ENCODE results near the gene DCAF16.

DNA sequence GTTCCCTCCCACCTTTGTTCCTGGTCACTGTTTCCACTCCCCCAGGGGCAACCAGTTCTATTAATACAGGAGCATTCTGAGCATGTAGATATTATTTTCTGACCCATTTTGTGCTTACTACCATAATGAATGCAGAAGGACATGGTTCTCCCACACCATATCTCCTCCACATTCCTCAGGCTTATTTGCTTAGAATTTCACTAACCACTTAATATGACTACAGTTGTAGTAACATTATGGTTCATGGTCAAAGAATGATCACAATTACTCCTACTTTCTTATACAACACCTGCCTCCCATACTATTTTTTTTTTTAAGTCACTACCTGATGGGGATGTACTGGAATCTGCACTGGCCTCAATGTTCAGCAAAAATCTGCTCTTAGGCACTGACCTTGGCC, 21.6 kb downstream of the DCAF16 start:
- TF ChIP-seq POLR2AphosphoS5 (IDR thresholded peaks at IDR 0.05; ENCODE audit: low read depth, low read length) = no peak
- no peak for TF ChIP-seq TAF1 (IDR thresholded peaks at IDR 0.05; ENCODE audit: borderline replicate concordance, low read depth, low read length)
- no peak for TF ChIP-seq POLR2A (IDR thresholded peaks at IDR 0.05; ENCODE audit: low read depth, low read length)

Measured in GM12892 (cell line).